OCI-M2 (cell line): ENCODE measurements around the gene TYW1B.
"Not testable (repeated sequence)": the region's sequence is repeated elsewhere in the genome, so short reads cannot be mapped to it uniquely, and the experiment has no call there.

Experiments used
- DNase-seq: peaks from one replicate; lab custom pipeline; 2025; ENCODE audit not compliant: unreplicated experiment; lab: John Stamatoyannopoulos, UW

The TYW1B gene

DNA sequence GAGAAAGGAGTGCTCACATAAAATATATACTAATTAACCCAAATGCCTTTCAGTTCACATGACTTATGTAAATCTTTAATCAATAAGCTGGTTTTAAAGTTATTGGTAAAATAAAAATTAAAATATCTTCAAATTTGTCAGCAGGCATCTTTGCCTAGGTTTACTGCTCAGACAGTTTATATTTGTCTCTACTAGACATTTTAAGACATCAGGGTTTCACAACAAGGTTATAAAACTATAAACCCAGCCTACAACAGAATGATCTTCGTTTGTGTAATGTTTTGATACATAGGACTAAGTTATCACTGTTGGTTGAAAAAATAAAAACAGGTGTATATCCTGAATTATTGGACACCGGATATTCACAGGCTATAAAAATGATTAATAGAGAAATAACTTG, 67.4 kb downstream of the TYW1B start:
- no peak for DNase-seq

DNA sequence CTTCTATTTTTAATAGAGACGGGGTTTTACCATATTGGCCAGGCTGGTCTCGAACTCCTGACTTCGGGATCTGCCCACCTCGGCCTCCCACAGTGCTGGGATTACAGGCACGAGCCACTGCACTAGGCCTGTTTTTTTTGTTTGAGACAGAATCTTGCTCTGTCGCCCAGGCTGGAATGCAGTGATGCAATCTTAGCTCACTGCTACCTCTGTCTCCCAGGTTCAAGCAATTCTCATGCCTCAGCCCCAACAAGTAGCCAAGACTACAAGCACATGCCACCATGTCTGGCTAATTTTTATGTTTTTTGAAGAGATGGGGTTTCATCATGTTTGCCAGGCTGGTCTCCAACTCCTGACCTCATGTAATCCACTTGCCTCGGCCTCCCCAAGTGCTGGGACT, 73.7 kb downstream of the TYW1B start:
- no peak for DNase-seq

DNA sequence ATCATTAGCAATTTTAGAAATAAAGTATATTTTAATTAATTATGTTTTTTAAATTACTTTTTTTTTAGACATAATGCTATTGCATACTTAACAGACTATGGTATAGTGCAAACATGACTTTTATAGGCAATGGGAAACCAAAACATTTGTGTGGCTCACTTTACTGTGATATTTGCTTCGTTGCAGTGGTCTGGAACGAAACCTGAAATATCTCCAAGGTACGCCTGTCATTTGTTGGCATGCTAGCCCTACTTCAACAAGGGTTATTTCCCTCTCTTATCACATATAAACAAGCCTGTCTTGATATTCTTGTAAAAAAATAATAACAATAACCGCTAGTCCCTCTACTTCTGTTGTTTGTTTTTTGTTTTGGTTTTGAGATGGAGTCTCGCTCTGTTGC, 74.2 kb downstream of the TYW1B start:
- no peak for DNase-seq

GRCh38 chr7:72753229-72753628, 74.8 kb downstream of the TYW1B start:
- not testable (repeated sequence) for DNase-seq

- no peak for DNase-seq
Observed at GRCh38 chr7:72751978-72752377, 76.0 kb downstream of the TYW1B start.

GRCh38 chr7:72751378-72751777, 76.6 kb downstream of the TYW1B start:
- DNase-seq: no peak

- not testable (repeated sequence) for DNase-seq
Observed at GRCh38 chr7:72748649-72749048, 79.4 kb downstream of the TYW1B start.

- not testable (repeated sequence) for DNase-seq
Observed at GRCh38 chr7:72744244-72744926, 83.6 kb downstream of the TYW1B start.

DNA sequence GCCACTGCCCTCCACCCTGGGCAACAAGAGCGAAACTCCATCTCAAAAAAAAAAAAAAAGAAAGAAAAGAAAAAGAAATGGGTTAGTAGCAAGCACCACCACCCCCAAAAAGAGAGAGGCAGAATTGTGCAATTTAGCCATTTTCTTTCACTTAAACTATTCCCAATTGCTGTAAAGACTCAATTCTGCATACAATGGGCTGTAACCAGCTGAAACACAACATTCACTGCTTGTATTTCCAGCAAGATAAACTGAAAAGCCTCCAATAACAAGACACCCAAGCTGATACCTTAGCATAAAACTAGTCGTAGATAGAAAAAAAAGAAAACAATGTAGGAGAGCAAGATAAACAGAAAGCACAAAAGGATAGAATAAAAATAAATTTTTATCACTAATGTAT, 84.2 kb downstream of the TYW1B start:
- DNase-seq: not testable (repeated sequence)

GRCh38 chr7:72739716-72740115, 88.3 kb downstream of the TYW1B start:
- DNase-seq: not testable (repeated sequence)

DNA sequence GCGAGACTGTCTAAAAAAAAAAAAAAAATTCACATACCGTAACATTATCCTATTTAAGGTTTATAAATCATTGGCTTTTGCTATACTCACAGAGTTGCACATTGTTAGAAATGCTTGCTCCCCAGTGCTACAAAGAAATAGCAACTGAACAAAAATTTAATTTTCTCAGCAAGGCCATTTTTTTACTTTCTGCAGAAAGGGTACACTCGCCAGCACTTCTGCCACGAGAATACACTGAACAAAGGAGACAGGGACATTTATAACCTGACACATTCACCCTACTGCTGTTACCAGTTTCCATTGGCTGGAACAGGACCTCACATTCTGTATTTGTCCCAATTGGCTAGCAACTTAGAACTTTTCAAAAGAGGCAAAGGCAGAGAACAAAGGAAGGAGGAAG, 92.1 kb downstream of the TYW1B start:
- DNase-seq: not testable (repeated sequence)

DNA sequence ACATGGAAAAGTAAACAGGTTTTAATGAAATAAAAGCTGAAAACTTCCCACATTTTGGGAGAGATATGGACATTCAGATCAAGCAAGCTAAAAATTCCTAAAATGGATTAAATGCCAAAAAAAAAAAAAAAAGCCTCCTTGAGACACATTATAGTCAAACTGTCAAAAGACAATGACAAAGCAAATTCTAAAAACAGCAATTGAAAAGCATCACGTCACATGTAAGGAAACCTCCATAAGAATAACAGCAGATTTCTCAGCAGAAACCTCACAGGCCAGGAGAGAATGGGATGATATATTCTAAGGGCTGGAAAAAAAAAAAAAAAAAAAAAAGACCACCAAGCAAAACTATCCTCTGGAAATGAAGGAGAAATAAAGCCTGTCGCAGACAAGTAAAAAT, 97.2 kb downstream of the TYW1B start:
- not testable (repeated sequence) for DNase-seq

DNA sequence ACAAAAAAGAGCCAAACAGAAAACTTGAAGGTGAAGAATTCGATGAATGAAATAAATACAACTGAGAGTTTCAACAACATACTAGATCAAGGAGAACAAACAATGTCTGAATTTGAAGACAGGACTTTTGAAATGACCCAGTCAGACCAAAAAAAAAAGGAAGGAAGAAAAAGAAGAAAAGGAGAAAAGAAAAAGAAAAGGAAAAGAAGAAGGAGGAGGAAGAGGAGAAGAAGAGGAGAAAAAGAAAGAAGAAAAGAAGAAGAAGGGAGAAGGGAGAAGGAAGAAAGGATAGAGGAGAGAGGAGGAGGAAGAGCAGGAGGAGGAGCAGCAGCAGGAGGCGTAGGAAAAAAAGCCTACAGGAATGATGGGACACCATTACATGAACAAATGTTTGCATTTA, 97.6 kb downstream of the TYW1B start:
- not testable (repeated sequence) for DNase-seq

DNA sequence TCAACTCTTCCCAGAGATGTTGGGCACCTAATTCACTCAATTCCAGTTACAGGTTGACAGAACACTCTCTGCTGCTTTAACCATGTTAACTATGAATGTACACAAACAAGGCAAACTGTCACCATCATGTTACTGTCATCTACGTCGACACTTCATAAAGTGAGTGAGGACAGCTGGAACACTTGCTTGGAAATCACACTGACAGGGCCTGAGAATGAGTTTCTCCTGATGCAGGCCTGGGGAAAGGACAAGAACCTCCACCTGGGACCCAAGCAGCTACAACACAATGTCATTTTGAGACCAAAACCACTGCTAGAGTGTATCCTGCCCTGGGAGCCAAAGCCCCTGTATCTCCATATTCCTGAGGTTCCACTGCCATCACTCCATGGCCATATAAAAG, 98.9 kb downstream of the TYW1B start:
- not testable (repeated sequence) for DNase-seq

DNA sequence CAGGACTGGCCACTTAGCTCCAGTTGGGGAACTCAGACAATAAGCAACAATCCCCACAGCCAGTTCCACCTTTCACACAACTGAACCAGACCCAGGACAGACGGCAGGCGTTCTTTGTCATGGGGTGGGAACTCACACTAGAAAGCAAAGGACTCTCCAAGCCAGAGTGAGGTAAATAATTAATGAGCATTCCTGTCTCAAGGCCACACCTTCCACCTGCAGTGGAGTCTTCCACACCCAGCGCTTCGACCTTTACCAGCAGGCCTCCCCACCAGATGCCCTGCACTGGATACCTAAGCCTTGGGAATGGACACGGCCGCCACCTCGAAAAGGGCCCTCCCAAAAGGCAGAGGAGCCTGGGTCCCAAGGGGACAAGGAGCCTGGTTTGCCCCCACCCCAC, 105.3 kb downstream of the TYW1B start:
- not testable (repeated sequence) for DNase-seq

DNA sequence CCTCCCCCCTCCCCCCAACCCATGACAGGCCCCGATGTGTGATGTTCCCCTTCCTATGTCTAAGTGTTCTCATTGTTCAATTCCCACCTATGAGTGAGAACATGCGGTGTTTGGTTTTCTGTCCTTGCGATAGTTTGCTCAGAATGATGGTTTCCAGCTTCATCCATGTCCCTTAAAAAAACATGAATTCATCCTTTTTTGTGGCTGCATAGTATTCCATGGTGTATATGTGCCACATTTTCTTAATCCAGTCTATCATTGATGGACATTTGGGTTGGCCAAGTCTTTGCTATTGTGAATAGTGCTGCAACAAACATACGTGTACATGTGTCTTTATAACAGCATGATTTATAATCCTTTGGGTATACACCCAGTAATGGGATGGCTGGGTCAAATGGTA, 107.1 kb downstream of the TYW1B start:
- DNase-seq: not testable (repeated sequence)

DNA sequence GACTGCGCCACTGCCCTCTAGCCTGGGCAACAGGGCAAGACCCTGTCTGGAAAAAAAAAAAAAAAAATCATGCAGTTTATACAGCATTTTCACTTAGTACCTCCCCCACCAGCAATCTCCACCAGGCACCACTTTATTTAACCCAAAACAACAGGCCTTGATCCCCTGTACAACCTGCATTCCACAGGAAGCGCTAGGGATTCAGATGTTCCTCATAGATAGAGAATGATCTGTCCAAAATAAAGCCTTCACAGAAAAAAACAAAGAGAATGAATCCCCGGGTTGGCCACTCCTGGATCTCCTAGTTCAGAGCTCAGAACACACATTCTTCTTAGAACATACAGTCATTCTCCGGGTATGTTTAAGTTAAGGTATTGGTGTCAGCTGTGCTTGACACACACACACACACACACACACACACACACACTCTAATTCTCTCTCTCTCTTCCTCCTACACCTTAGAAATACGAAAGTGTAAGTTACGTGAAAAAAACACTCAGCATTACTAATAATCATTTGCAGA, 110.7 kb downstream of the TYW1B start:
- DNase-seq: not testable (repeated sequence)

GRCh38 chr7:72711927-72712326, 116.1 kb downstream of the TYW1B start:
- not testable (repeated sequence) for DNase-seq

GRCh38 chr7:72710983-72711382, 117.0 kb downstream of the TYW1B start:
- DNase-seq: peak; percentile 1

- no peak for DNase-seq
Observed at GRCh38 chr7:72709909-72710308, 118.1 kb downstream of the TYW1B start.

DNA sequence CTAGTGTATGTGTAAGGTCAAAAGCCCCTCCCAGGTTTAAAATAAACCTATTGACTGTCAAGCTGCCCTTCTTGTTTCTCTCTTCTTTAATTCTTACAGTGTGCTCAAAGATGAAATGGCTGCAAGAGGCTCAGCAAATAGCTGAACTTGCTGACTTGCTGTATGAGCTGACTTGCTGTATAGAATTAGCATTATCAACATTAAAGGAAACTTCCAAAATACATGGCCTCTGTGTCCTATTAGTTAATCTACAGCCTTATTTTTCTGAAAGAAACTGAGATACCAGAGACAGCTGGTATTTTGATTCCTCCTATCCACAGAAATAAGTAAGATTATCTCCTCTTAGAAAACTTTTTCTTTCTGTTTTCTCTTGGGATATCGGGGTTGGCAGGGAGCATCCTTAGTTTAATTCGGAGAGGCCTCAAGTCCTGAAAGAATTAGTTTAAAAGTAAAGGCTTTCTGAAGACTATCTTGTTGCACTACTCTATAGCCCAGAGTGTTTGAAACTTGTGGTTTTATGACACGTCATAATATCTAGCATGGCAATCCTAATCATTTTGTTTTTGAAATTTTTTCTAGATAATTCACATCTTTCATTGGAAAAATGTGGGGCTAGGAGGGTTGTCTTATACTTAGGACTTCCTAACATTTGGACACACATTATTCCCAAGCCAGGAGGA, 119.5 kb downstream of the TYW1B start:
- not testable (repeated sequence) for DNase-seq

GRCh38 chr7:72706521-72706920, 121.5 kb downstream of the TYW1B start:
- no peak for DNase-seq
